Stimulated activated CD8-positive, alpha-beta memory T cell treated with anti-CD3 and anti-CD28 coated beads, Interleukin-4, amount 100 ng/mL, for 24 hours (primary cell): ENCODE measurements around the gene ACOXL.

Experiments used
- DNase-seq: peaks from one replicate; pipeline ENCODE4 v3.0.0-alpha.2; 2020; ENCODE audit warnings: low read depth

Gene ACOXL

DNA sequence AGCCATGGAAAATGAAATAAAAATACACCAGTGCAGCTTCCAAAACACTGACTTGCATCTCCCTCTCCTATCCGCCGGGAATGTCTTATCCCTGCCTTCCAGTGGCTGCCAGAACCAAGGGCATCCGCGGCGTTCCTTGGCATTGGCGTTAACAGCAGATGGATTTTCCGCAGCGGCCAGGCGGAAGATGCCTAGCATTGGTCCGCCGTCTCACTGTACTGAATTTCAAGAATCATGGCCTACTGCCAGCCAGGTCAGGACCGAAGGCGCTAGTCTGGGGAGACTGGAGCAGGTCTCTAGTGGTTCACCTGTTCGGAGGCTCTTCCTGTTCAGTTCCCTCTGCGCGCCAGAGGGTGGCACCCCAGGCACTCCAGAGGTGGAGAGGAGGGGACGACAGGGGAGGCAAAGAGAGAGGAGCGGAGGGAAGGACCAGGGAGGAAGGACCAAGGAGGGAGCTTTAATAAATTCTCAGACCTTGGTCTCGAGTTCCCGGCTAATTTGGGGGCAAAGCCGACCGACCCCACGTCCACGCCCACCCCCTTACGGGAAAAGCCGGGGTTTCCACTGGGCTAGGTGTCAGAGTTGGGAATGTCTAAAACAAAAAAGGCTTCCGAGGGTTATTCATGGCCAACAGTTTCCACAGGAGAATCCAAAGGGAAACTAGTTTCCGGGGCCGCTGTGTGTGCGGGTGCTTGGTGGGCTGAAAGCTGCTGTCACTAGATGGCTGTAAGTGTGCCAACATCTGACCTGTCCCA, 384.6 kb downstream of the ACOXL start:
- no peak for DNase-seq

- DNase-seq = no peak
Observed at GRCh38 chr2:111117598-111118480, 385.5 kb downstream of the ACOXL start.

DNA sequence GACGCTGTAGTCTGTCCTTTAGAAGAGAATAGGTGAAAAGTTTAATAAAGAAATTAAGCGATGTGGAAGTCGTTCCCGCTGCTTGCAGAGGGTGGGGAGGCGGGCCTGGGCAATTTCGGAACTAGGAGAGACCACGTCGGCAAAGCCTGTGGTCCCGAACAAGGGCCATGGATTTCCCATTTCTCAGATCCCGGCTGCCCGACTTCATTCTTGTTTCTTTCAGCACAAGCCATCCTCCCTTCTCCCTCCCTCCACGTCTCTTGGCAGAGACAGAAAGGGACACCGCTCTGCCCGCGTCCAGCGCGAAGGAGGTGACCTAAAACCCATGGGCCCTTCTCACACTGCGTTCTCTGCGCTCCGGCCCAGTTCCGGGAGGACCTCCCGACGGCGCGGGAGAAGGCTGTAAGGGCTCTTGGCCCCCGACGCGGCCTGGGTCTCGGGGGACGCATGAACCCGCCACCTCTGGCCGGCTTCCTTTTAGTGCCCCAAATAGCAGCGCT, 386.2 kb downstream of the ACOXL start:
- no peak for DNase-seq

DNA sequence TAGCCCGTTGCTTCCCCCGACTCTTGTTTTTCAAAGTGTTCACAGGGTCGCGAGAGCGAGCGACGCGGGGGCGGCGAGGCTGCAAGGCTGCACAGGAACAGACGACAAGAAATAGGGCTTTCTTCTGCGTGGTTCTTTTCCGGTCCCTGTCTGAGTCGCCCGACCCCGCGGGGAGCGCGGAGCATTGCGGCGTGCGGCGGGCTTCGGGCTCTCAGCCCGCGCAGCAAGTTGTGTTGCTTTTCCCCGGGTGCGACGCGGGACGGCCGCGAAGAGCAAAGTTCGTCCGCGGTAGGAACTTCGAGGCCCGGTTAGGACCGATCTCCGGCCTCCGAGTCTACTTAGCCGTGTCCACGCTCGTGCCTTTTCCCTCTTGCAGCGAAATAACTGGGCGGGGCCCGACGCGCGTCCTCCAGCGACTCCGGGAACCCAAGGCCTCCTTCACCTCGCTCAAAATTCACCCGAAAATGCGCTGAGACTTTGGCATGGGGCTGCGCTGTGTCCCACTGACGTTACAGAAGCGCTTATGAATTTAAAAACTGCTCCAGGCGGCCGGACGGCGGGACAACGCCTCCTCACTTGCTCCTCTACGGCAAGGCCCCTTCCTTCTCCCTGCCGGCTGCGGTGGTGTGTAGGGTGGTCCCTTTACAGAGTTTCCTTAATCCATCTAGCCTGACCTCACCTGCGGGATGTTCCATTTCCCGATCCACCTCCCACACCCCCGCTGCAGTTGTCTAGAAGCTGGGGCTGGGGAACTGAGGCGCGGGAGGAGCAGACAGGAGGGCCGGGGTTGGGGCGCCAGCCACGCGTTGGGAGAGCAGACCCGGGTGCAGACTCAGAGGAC, 386.8 kb downstream of the ACOXL start:
- DNase-seq = no peak

- no peak for DNase-seq
Observed at GRCh38 chr2:111119822-111120252, 387.5 kb downstream of the ACOXL start.

GRCh38 chr2:111120253-111121027, 388.1 kb downstream of the ACOXL start, which contains the start of gene BCL2L11:
BCL2L11 (plus strand) TSS chr2:111120914; CDS start chr2:111123746, 2,832 bp downstream.
- peak; percentile 86 for DNase-seq

DNA sequence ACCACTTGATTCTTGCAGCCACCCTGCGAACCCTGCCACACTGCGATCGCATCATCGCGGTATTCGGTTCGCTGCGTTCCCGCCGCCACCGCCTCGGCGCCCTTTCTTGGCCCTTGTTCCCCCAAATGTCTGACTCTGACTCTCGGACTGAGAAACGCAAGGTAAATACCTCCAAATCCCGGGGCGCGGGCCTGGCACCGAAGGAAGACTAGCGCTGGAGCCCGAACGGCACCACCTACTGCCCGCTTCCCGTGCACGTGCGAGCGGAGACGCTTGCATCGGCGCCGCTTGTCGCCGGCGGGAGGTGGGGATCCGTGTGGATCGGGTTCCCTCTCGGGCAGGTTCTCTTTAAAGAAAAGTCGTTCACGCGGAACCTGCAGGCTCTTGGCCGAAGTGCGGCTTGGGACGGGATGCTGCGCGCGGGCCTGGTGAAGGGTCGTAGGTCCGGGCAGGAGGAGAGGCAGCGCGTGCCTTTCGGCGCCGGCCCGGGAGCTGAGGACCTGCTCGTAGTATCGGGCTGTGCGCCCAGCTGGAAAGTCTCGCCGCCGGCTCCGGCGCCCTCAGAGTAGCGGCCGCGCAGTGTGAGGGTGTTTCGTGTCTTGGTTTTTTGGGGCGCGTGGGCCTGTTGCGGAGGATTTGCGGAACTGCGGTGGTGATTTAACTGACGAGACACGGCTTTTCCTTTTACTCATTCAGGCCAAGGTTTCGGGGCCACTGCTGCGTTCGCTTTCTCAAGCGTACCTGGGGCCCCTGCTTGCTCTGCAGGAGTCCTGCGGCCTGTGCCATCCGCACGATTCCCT, 388.9 kb downstream of the ACOXL start:
- no peak for DNase-seq

DNA sequence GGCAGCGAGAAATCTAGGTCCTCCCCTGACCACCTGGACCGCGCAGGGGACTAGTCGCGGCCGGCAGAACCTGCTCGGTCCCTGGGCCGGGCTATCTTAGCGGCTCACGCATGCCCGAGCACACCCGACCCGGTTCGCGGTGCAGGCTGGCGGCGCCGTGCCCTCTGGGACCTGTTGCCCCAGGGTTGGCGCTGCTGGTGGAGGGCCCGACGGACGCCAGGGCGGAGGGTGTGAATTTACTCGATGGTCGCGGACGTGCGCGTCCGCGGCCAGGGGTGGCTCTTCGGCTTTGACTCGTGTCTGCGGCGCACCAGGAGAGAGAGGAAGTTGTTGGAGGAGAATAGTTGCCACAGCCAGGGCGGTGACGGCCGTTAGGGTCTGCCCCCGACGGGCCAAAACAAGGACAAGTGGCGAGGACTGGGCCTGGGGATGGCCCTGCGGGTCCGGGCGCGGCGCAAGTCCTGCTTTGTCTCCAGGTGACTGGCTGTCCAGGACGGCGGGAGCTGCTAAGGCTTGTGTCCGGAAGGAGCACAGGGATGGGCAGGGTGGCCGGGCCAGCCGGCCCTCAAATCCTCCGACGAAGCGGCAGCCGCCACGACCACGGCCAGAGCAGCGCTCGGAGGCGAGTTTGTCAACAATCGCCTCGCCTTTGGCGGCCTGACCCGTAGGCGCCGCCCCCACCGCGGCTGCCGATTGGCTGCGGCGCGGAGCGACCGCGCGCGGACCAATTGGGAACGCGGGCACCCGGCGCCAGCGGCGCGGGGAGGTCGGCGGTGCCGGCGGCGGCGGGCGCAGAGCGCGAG, 389.7 kb downstream of the ACOXL start:
- peak; percentile 72 for DNase-seq

DNA sequence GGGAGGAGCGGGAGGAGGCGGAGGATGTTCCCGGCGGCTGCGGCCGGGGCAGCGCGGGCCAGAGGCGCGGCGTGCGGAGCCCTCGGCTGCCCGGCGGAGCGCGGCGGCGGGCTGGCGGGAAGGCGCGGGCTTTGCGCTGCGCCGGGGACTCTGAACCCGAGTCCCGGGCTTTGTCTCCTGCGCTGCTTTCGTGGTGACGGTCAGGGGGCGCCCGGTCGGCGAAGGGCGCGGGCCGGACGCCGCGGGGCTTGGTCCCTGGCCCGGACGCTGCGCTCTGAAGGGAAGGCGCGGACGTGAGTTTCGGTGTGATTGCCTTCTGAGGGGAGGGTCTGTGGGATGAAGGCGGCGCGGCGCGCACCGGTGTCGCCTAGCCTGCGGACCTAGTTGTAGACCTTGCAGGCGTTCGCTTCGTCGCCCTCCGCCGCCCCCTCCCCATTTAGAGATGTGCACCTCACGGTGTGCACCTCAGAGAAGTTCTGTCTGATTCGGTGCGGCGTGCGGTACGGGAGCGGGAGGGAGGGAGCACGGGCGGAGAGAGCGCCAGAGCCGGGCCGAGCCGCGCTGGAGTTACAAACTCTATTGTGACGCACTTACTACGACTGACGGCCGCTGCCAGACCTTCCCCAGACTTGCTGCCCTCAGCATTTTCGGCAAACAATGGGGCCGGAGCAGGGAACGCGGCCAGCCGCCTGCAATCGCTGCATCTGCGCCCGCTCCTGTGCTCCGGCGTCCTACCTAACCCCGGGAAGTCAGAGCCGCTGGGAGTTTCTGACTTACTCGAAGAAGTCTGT, 390.5 kb downstream of the ACOXL start:
- no peak for DNase-seq

GRCh38 chr2:111123751-111124150, 391.4 kb downstream of the ACOXL start:
- no peak for DNase-seq

DNA sequence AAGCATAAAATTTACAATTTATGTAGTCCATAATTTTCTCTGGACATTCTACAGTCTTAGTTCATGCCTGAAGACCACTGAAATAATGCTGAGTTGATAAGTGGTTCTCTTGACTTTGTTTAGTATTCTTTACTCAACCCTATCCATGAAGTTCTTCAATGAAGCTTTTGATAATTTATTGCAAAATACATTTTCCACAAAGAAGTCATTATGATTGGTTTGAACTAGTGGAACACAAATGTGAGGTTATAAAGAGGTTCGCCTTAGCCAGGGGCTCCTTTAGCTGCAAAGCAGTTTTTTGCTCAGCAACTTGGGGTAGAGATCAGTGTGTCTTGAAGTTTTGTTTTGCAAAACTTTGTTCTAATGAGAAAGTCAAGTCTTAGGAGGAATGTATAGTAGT, 394.2 kb downstream of the ACOXL start:
- DNase-seq = no peak

GRCh38 chr2:111127351-111127750, 395.0 kb downstream of the ACOXL start:
- no peak for DNase-seq

GRCh38 chr2:111128096-111128495, 395.7 kb downstream of the ACOXL start:
- DNase-seq = no peak

- DNase-seq = no peak
Observed at GRCh38 chr2:111133603-111134002, 401.2 kb downstream of the ACOXL start.

- no peak for DNase-seq
Observed at GRCh38 chr2:111134055-111134454, 401.7 kb downstream of the ACOXL start.

- no peak for DNase-seq
Observed at GRCh38 chr2:111135237-111135909, 403.0 kb downstream of the ACOXL start.

DNA sequence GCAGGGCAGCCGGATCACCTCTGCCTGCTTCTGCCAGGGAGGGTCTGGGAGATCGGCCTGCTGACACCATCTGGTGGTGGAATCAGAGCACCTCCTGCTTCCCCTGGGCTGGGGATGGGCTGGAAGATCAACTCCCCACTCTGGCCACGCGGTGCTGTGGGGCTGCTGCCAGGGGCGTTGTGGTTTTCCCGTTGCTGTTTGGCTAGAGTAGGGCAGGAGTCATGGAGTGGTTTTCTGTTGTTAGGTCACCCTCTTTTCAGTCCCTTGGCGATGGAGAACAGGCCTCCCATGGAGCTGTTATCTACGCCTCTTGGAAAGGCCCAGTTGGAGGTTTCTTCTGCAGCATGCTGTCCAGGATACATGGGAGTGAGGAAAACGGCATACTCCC, 403.5 kb downstream of the ACOXL start:
- no peak for DNase-seq

DNA sequence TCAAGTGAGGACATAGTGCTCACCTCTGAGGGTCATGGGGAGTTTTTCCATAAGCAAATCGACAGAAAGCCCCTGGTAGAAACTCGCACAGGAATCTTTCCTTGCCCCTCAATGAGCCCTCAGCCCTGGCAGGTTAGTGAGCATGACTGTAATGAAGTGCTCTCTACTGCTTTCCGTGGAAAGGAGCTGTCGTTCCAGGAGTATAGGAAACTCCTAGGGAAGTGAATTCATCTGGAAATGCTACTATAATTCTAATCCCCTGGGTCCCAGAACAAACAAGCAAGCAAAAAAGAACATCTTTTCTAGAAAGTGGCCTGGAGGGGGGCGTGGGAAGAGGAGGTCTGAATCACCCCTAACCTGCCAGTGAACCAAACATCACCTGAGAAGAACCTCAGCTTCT, 406.5 kb downstream of the ACOXL start:
- DNase-seq = no peak
